Measurements from ENCODE around the gene TENT4A.

Gene TENT4A

DNA sequence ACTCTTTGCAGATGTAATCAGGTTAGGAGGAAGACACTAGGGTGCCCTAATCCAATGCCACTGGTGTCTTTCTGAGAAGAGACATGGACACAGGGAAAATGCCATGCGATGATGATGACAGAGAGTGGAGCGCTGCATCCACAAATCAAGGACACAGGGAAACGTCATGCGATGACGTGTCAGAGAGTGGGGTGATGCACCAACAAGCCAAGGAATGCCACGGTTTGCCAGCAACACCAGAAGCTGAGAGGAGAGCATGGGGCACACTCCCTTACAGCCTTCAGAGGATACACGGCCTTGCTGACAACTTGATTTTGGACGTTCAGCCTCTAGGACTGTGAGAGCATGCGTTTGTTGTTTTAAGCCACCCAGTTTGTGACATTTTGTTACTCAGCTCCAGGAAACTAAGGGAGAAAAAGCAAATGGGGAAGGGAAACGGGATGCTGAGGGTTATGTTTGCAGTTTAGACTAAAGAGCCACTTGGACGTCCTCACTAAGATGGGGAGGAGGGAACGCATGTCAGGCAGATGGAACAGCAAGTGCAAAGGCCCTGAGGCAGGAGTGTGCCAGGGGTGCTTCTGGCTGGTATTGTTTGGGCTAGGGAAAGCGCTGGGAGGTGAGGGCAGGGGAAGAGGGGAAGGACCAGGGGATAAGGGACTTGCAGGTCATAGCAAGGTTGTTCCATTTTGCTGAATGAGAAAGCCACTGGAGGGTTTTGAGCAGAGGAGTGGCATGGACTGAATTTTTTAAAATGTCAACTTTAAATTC, 2.5 kb upstream of the TENT4A start:
- Histone ChIP-seq H4K20me1 (ENCODE audit: insufficient read depth, low read length) (peaks cover 12% of the 10 kb centered on the region), H3K4me2 (ENCODE audit: low read length) (no peak overlapping the region), H3K36me3 (replicated peaks; ENCODE audit: low read depth, low read length) (peaks cover 8% of the 10 kb centered on the region), H3K27me3 (ENCODE audit: low read depth, low read length) (no peaks in the 10 kb centered on the region), H3K9me3 (ENCODE audit: insufficient read depth, low read length) (no peaks in the 10 kb centered on the region), H3K79me2 (ENCODE audit: low read length) (peaks cover 19% of the 10 kb centered on the region), H3K9ac (ENCODE audit: low read length) (no peak overlapping the region), H3K4me3 (ENCODE audit: low read length) (no peak overlapping the region), H3K4me1 (ENCODE audit: low read length) (peaks cover 21% of the 10 kb centered on the region), H2AFZ (ENCODE audit: low read depth, low read length) (no peak overlapping the region), H3K27ac (ENCODE audit: low read length) (no peak overlapping the region)
- TF ChIP-seq EZH2phosphoT487 (IDR thresholded peaks at IDR 0.05; ENCODE audit: low read depth) = no peak
- TF ChIP-seq, protein P1, sequence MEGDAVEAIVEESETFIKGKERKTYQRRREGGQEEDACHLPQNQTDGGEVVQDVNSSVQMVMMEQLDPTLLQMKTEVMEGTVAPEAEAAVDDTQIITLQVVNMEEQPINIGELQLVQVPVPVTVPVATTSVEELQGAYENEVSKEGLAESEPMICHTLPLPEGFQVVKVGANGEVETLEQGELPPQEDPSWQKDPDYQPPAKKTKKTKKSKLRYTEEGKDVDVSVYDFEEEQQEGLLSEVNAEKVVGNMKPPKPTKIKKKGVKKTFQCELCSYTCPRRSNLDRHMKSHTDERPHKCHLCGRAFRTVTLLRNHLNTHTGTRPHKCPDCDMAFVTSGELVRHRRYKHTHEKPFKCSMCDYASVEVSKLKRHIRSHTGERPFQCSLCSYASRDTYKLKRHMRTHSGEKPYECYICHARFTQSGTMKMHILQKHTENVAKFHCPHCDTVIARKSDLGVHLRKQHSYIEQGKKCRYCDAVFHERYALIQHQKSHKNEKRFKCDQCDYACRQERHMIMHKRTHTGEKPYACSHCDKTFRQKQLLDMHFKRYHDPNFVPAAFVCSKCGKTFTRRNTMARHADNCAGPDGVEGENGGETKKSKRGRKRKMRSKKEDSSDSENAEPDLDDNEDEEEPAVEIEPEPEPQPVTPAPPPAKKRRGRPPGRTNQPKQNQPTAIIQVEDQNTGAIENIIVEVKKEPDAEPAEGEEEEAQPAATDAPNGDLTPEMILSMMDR (IDR thresholded peaks at IDR 0.05; ENCODE audit: low read depth, low read length) = no peak

GRCh38 chr5:6711409-6712141, 1.7 kb upstream of the TENT4A start:
- Histone ChIP-seq H3K9me3 (ENCODE audit: insufficient read depth, low read length) (no peaks in the 10 kb centered on the region), H3K36me3 (replicated peaks; ENCODE audit: low read depth, low read length) (peaks cover 16% of the 10 kb centered on the region), H3K4me1 (ENCODE audit: low read length) (peaks cover 30% of the 10 kb centered on the region), H3K27ac (ENCODE audit: low read length) (peak overlapping the region; percentile 91), H3K79me2 (ENCODE audit: low read length) (peaks cover 28% of the 10 kb centered on the region), H3K4me2 (ENCODE audit: low read length) (peak overlapping the region; percentile 82), H3K4me3 (ENCODE audit: low read length) (peak overlapping the region; percentile 94), H3K9ac (ENCODE audit: low read length) (peak overlapping the region; percentile 95), H2AFZ (ENCODE audit: low read depth, low read length) (peak overlapping the region; percentile 59; the same call in 1 of the 2 replicates), H3K27me3 (ENCODE audit: low read depth, low read length) (no peaks in the 10 kb centered on the region), H4K20me1 (ENCODE audit: insufficient read depth, low read length) (peaks cover 20% of the 10 kb centered on the region)
- TF ChIP-seq EZH2phosphoT487 (IDR thresholded peaks at IDR 0.05; ENCODE audit: low read depth) = no peak
- TF ChIP-seq, protein P1 (IDR thresholded peaks at IDR 0.05; ENCODE audit: low read depth, low read length) = no peak

DNA sequence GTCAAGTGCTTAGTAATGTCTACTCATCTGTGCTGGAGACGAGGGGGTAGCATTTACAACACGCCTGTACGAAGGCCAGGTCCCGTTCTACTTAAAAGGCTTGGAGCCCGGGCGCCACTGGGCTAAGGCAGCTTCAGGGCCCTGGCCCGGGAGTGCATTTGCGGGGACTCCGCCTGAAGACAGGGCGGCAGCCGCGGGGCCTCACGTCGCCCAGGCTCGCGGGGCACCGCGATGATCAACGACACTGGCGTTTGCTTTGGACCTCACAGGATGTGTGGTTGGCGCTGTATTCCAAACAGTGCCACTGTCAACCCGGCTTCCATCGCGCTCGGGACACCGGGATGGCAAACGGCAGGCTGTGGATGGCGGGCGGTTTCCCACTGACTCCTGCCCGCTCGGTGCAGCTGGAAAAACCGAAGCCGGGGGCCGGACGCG, 1.1 kb upstream of the TENT4A start:
- Histone ChIP-seq H3K27ac (ENCODE audit: low read length) (peak overlapping the region; percentile 91), H2AFZ (ENCODE audit: low read depth, low read length) (peak overlapping the region; percentile 59; the same call in 1 of the 2 replicates)

More for the DNA sequence above, 1.1 kb upstream of the TENT4A start:
- Histone ChIP-seq H3K4me2 (ENCODE audit: low read length) (peak overlapping the region; percentile 82), H3K27me3 (ENCODE audit: low read depth, low read length) (no peaks in the 10 kb centered on the region), H3K4me1 (ENCODE audit: low read length) (peaks cover 34% of the 10 kb centered on the region), H3K4me3 (ENCODE audit: low read length) (peak overlapping the region; percentile 94), H3K9ac (ENCODE audit: low read length) (peak overlapping the region; percentile 95), H3K36me3 (replicated peaks; ENCODE audit: low read depth, low read length) (peaks cover 21% of the 10 kb centered on the region), H4K20me1 (ENCODE audit: insufficient read depth, low read length) (peaks cover 26% of the 10 kb centered on the region), H3K9me3 (ENCODE audit: insufficient read depth, low read length) (no peaks in the 10 kb centered on the region), H3K79me2 (ENCODE audit: low read length) (peaks cover 34% of the 10 kb centered on the region)
- TF ChIP-seq, protein P1 (IDR thresholded peaks at IDR 0.05; ENCODE audit: low read depth, low read length) = no peak
